Measurements from ENCODE around the gene BAIAP2L1. TPM values are rescaled to one million over a fixed set of nuclear protein-coding genes. Genes with fewer than 3 reads are reported as not detected.

BAIAP2L1 gene
- total RNA-seq, 2 experiments from 2014 or later: 1.7 to 2.3 TPM

GRCh38 chr7:98301693-98302470, 99.0 kb downstream of the BAIAP2L1 start:
- DNase-seq (no peak), ATAC-seq (no peak)
- no peak overlapping the region for H3K27ac Mint-ChIP-seq
- H3K4me1 Mint-ChIP-seq (ENCODE audit: low read depth): no peaks in the 10 kb centered on the region
- CTCF ChIA-PET: no interaction called here
- intact Hi-C loops (cut with micrococcal nuclease): no loop called here
- H3K4me3 Mint-ChIP-seq: no peak overlapping the region
- POLR2A ChIA-PET: no interaction called here
- no peaks in the 10 kb centered on the region for H3K9me3 Mint-ChIP-seq
- no peaks in the 10 kb centered on the region for H3K36me3 Mint-ChIP-seq (ENCODE audit: low read depth)
- no peaks in the 10 kb centered on the region for H3K27me3 Mint-ChIP-seq
- TF ChIP-seq, protein P1, sequence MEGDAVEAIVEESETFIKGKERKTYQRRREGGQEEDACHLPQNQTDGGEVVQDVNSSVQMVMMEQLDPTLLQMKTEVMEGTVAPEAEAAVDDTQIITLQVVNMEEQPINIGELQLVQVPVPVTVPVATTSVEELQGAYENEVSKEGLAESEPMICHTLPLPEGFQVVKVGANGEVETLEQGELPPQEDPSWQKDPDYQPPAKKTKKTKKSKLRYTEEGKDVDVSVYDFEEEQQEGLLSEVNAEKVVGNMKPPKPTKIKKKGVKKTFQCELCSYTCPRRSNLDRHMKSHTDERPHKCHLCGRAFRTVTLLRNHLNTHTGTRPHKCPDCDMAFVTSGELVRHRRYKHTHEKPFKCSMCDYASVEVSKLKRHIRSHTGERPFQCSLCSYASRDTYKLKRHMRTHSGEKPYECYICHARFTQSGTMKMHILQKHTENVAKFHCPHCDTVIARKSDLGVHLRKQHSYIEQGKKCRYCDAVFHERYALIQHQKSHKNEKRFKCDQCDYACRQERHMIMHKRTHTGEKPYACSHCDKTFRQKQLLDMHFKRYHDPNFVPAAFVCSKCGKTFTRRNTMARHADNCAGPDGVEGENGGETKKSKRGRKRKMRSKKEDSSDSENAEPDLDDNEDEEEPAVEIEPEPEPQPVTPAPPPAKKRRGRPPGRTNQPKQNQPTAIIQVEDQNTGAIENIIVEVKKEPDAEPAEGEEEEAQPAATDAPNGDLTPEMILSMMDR (IDR thresholded peaks at IDR 0.05): no peak

DNA sequence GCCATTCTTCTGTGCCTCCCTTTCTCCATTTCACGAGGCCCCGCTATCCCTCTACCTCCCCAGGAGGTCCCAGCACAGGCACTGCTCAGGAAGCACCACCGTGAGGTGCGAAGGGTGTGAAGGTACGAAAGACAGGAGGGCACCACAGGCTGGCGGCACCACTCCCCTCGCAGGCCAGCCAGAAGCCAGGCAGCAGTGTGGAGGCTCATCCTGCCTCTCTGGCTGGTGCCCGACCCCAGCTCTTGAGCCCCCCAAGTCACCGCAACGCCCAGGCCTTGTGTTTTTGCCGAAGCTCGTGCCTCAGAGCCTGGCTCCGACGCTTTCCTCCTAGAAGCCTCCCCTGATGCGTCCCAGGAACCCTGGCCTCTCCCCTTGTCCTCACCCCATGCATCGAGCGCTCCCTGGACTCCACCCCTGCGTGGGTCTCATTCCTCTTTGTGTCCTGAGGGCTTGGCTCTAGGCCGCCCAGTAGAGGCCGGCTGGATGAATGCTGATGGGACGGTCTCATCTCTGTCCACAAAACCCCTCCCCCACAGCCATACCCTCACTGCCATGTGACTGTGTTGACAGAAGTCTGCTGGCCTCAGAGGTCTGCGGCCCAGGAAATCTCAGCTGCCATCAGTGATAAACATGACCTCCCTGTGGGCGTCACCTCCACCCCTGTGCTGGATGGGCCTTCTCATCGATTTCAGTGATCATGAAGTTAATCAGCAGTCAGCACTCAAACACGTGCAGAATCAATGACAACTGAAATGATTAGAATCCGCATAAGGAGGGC, 100.1 kb downstream of the BAIAP2L1 start:
- intact Hi-C loops (cut with micrococcal nuclease): no loop called here
- ChIA-PET CTCF (no interaction called here), POLR2A (no interaction called here)
- no peak for DNase-seq
- Mint-ChIP-seq H3K36me3 (ENCODE audit: low read depth) (no peaks in the 10 kb centered on the region), H3K4me1 (ENCODE audit: low read depth) (no peaks in the 10 kb centered on the region), H3K27me3 (no peaks in the 10 kb centered on the region), H3K9me3 (no peaks in the 10 kb centered on the region), H3K27ac (no peak overlapping the region), H3K4me3 (no peak overlapping the region)
- TF ChIP-seq, protein P1 (IDR thresholded peaks at IDR 0.05): no peak
- ATAC-seq: no peak

DNA sequence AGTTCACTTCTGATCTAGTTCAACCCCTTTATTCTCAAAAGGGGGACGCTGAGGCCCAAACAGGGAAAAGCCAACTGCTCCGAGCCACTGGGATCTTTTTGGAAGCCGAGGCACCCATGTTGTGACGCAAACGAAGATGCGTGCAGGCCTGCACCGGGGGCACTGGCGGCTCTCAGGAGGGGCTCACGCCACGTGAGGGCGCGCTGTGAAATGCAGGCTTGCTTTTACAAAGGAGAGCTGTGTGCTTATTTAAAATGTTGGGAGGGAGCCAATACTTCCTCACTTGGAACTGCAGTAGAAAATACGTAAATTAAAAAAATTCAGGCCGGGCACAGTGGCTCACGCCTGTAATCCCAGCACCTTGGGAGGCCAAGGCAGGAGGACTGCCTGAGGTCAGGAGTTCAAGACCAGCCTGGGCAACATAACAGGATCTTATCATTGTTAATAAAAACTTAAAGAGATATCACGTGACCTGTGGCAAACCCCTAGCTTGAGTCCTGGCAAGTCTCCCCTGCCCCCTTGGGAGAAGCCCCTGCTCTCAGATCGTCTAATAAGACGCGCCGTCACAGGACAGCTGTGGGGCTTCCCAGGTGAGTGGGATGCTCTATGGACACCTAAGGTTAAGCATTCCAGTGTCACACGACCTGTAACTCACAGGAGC, 103.1 kb downstream of the BAIAP2L1 start:
- no peaks in the 10 kb centered on the region for H3K27me3 Mint-ChIP-seq
- H3K4me1 Mint-ChIP-seq (ENCODE audit: low read depth): no peaks in the 10 kb centered on the region
- CTCF ChIA-PET: no interaction called here
- TF ChIP-seq, protein P1 (IDR thresholded peaks at IDR 0.05): no peak
- ATAC-seq: no peak
- H3K27ac Mint-ChIP-seq: no peak overlapping the region
- intact Hi-C loops (cut with micrococcal nuclease): no loop called here
- H3K9me3 Mint-ChIP-seq: no peaks in the 10 kb centered on the region
- H3K36me3 Mint-ChIP-seq (ENCODE audit: low read depth): no peaks in the 10 kb centered on the region
- DNase-seq: no peak
- H3K4me3 Mint-ChIP-seq: no peak overlapping the region
- POLR2A ChIA-PET: no interaction called here

- H3K27ac Mint-ChIP-seq: no peak overlapping the region
- DNase-seq (no peak), ATAC-seq (no peak)
- H3K27me3 Mint-ChIP-seq: no peaks in the 10 kb centered on the region
- no peak overlapping the region for H3K4me3 Mint-ChIP-seq
- intact Hi-C loops (cut with micrococcal nuclease): no loop called here
- TF ChIP-seq, protein P1 (IDR thresholded peaks at IDR 0.05): no peak
- ChIA-PET POLR2A (interaction anchor here (0.5 kb wide), 1 partner anchor 315 kb away, joined by 5 read pairs; no protein-coding TSS in a partner anchor), CTCF (no interaction called here)
- H3K36me3 Mint-ChIP-seq (ENCODE audit: low read depth): peaks cover 2% of the 10 kb centered on the region
- H3K9me3 Mint-ChIP-seq: no peaks in the 10 kb centered on the region
- H3K4me1 Mint-ChIP-seq (ENCODE audit: low read depth): no peaks in the 10 kb centered on the region
Observed at GRCh38 chr7:98296833-98297232, 104.1 kb downstream of the BAIAP2L1 start.

Measured in activated CD8-positive, alpha-beta T cell treated with anti-CD3 and anti-CD28 coated beads for 36 hours (primary cell).